Measurements from ENCODE around the gene PCMT1. TPM values are rescaled to one million over a fixed set of nuclear protein-coding genes. Genes with fewer than 3 reads are reported as not detected.
A peak's percentile ranks its signal among the peaks of the same experiment; 100 is the strongest.

Gene PCMT1
- total and polyA plus RNA-seq, 2 of the 8 experiments (the other 6 are each of a cell fraction or from before 2014, with no cell fraction given), result 84.3 to 91.3 TPM

DNA sequence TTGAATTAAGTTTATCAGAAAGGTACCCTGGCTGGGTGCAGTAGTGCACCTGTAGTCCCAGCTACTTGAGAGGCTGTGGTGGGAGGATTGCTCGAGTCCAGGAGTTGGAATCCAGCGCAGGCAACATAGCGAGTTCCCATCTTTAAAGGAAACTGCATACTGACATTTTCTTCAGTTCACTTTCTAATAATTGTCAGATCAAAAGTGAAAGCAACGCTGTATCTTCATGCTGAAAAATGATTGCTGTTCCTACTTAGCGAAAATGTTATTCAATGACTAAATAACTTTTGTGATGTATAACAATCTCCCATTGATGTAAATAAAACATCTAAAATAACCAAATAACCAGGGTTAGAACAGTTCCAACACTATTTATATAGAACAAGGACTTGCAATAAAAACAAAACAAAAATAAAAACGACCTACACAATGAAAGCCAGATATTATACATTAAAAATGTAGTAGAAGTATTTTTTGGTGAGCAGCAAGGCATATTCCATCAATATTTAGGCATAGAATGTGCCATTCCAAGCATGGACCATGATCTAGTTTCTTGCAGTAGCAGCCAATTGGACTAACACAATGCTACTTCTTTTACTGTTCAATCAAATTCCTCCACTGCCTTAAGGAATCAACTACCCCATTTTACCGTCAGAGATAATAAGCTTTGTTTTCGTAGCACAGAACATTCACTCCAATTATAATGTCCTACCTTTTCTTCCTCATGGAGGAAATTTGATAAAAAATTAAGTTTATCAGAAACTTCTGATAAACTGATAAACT lies 33.2 kb upstream of the PCMT1 start:
- POLR2A ChIA-PET (ENCODE audit: partially characterized antibody), result interaction anchor here (1.6 to 3.3 kb wide), 6 partner anchors 7 to 150 kb away, joined by 3 to 23 read pairs (median 14); partner anchors contain the start of genes GINM1 and NUP43
- no peak for FAIRE-seq

More for the DNA sequence above, 33.2 kb upstream of the PCMT1 start:
- no peak overlapping the region for H2AK5ac ChIP-seq (ENCODE audit: low read depth, low read length)
- H3K14ac ChIP-seq (ENCODE audit: insufficient read length), result no peak overlapping the region
- CTCF ChIA-PET (ENCODE audit: partially characterized antibody), result interaction anchor here (1.1 to 1.5 kb wide), 2 partner anchors 10 to 12 kb away, joined by 7 to 8 read pairs; no protein-coding TSS in a partner anchor
- no peak overlapping the region for H3K23ac ChIP-seq (ENCODE audit: insufficient read length)
- peaks cover 7 to 67% of the 10 kb centered on the region in 2 experiments for H3K79me2 ChIP-seq (ENCODE audit: control insufficient read depth in 1 of 2, insufficient read depth in 2 of 2, low read length in 2 of 2)
- H2BK20ac ChIP-seq (ENCODE audit: low read length), result no peak overlapping the region
- no peak overlapping the region for H3K27ac ChIP-seq (ENCODE audit: low read depth, low read length)
- peaks cover 4% of the 10 kb centered on the region; the same call in 1 of the 2 replicates for H3K23me2 ChIP-seq (ENCODE audit: low read depth, low read length)
- H3K4me2 ChIP-seq (ENCODE audit: insufficient read depth in 1 of 2, low read depth in 2 of 2, low read length in 2 of 2), result peak overlapping the region; percentile 90 to 91
- no peak for DNase-seq (ENCODE audit: low read depth in 1 of 2, low spot score in 2 of 2)
- no peak overlapping the region for H2BK120ac ChIP-seq (replicated peaks; ENCODE audit: low read depth, low read length)
- peaks cover 0 to 7% of the 10 kb centered on the region in 2 experiments for H4K20me1 ChIP-seq (replicated peaks in 1 of 2; ENCODE audit: control insufficient read depth in 1 of 2, insufficient read depth in 2 of 2, low read length in 2 of 2)
- 77% methylated on average over 8 of the region's 8 CpGs; no CpG with 5 or more reads in 1 of the 2 experiments for WGBS, 2 experiments (ENCODE audit: extremely low coverage in 1 of 2, insufficient coverage in 1 of 2, insufficient read length in 1 of 2, insufficient replicate concordance in 2 of 2, low coverage in 1 of 2, low lambda C conversion rate in 2 of 2, missing lambda C conversion rate in 1 of 2)
- no peak overlapping the region for H2AFZ ChIP-seq (ENCODE audit: low read length)
- no peak overlapping the region for H4K5ac ChIP-seq (ENCODE audit: insufficient read length, low read depth, low read length)
- H3K27me3 ChIP-seq (replicated peaks in 1 of 4; ENCODE audit: control insufficient read depth in 3 of 4, extremely low read depth in 1 of 4, insufficient read depth in 3 of 4, low read length in 3 of 4), result no peaks in the 10 kb centered on the region
- H3K9me3 ChIP-seq (ENCODE audit: insufficient read depth in 2 of 2, low read depth in 1 of 2, low read length in 1 of 2), result no peaks in the 10 kb centered on the region
- no peak overlapping the region for H3K18ac ChIP-seq (ENCODE audit: extremely low read depth, low read length)
- H4K8ac ChIP-seq (ENCODE audit: extremely low read depth, insufficient read depth, low read length), result no peak overlapping the region
- H3K56ac ChIP-seq (replicated peaks; ENCODE audit: insufficient read length, low read depth, low read length), result no peak overlapping the region
- no peak overlapping the region for H2BK15ac ChIP-seq (ENCODE audit: low read length)
- H3K79me1 ChIP-seq (ENCODE audit: low read depth, low read length), result peaks cover 2% of the 10 kb centered on the region; the same call in 1 of the 2 replicates
- peak overlapping the region; percentile 81 to 93 (median 86) for H3K4me3 ChIP-seq (ENCODE audit: extremely low read depth in 1 of 4, insufficient read depth in 2 of 4, low read depth in 3 of 4, low read length in 4 of 4)
- H3K9ac ChIP-seq (replicated peaks in 1 of 4; ENCODE audit: extremely low read depth in 1 of 4, low read depth in 3 of 4, low read length in 3 of 4), result no peak overlapping the region; a peak in 1 of 7 replicates
- TF ChIP-seq RFX5 (IDR thresholded peaks at IDR 0.05; ENCODE audit: borderline replicate concordance, low read depth, low read length) (no peak), EP300 (IDR thresholded peaks at IDR 0.05; ENCODE audit: borderline replicate concordance in 1 of 2, low read depth in 2 of 2, low read length in 2 of 2) (no peak), POU5F1 (IDR thresholded peaks at IDR 0.05; ENCODE audit: low read depth, low read length) (no peak), RNF2 (IDR thresholded peaks at IDR 0.05; ENCODE audit: borderline replicate concordance, low read depth, low read length, missing control alignments, poor library complexity, severe bottlenecking) (no peak), CBX8 (IDR thresholded peaks at IDR 0.05; ENCODE audit: borderline replicate concordance, low read depth, low read length) (no peak), ASH2L (IDR thresholded peaks at IDR 0.05; ENCODE audit: low read length) (no peak), YY1 (IDR thresholded peaks at IDR 0.05; ENCODE audit: low read depth, low read length) (no peak)
- no peak overlapping the region for H2BK5ac ChIP-seq (ENCODE audit: low read depth, low read length)
- no peak overlapping the region for H3K4ac ChIP-seq (replicated peaks; ENCODE audit: insufficient read length, low read depth, low read length)
- no peaks in the 10 kb centered on the region for H3K36me3 ChIP-seq (ENCODE audit: control insufficient read depth in 2 of 4, insufficient read depth in 4 of 4, low read length in 3 of 4)
- H2BK12ac ChIP-seq (ENCODE audit: low read depth, low read length), result no peak overlapping the region
- H4K91ac ChIP-seq (replicated peaks; ENCODE audit: insufficient read length, low read length), result no peak overlapping the region
- H3K4me1 ChIP-seq (replicated peaks in 1 of 4; ENCODE audit: control insufficient read depth in 3 of 4, insufficient read depth in 4 of 4, low read length in 3 of 4), result peaks cover 0 to 4% (median 2%) of the 10 kb centered on the region in 4 experiments; a peak in 3 of 7 replicates

Data from H1 (cell line).